HCT116 (cell line): ENCODE data around the gene LIN28A. TPM values are rescaled to one million over a fixed set of nuclear protein-coding genes. Genes with fewer than 3 reads are reported as not detected.

Experiments
- ATAC-seq: fragments of 200-7000 bp; cut with Tn5 transposase; 2 replicates; pipeline ENCODE4 v1.9.1; 2020; ENCODE audit warnings: mild to moderate bottlenecking, moderate library complexity
- BruUV-seq: library from RNA; stranded (reverse); fragments of 400-500 nt; replicated peaks from 2 replicates; lab custom pipeline; 2021; lab: Mats Ljungman, UMichigan
- CTCF ChIA-PET: fragments of 300-600 bp; sonication (Branson Sonifier 250); formaldehyde crosslinking; loops from one replicate; lab custom pipeline; 2021; ENCODE audit warnings: antibody characterized with exemption; lab: Charles Lee
- POLR2A ChIA-PET: fragments of 300-600, 350-600 bp; sonication (Branson Sonifier 250); formaldehyde crosslinking; loops from one replicate; lab custom pipeline; 2021; ENCODE audit warnings: antibody characterized with exemption; lab: Charles Lee
- RAD21 ChIA-PET, 2 experiments: fragments of 300-600 bp; sonication (Branson Sonifier 250); formaldehyde crosslinking; loops; one replicate each; lab custom pipeline; 2023; ENCODE audit warnings: low total read pairs in 2 of 2; ENCODE audit not compliant: uncharacterized antibody in 2 of 2, unreplicated experiment in 2 of 2, low non-redundant PET in 1 of 2; lab: Charles Lee
- DNase-seq: peaks from one replicate; pipeline ENCODE4 v3.0.0-alpha.2; 2010; ENCODE audit warnings: low read depth, low spot score
- H2AFZ ChIP-seq: fragments of 200-600 bp; shearing (Covaris generic), sonication (generic); 2 replicates; pipeline ENCODE4 v1.6.1; 2017; ENCODE audit warnings: low read depth, mixed run types, mixed read lengths, antibody characterized with exemption, low read length; ENCODE audit not compliant: poor library complexity, severe bottlenecking
- H3K27ac ChIP-seq: 2 replicates; pipeline ENCODE4 v1.5.1; 2012; ENCODE audit warnings: low read depth, low read length
- H3K27me3 ChIP-seq: fragments of 200-600 bp; sonication (generic); 2 replicates; pipeline ENCODE4 v1.6.1; 2016; ENCODE audit warnings: mixed run types, low read length, mixed read lengths; ENCODE audit not compliant: insufficient read depth
- H3K36me3 ChIP-seq, 2 experiments: fragments of 200-500 bp in 1 of 2; fragments of 200-600 bp in 1 of 2; sonication (Bioruptor generic) in 1 of 2; sonication (generic) in 1 of 2; 2 replicates each; pipeline versions ENCODE4 v1.5.1 to v1.6.1; 2014 to 2016; ENCODE audit warnings: low read length in 2 of 2, inconsistent platforms in 1 of 2, mixed read lengths in 1 of 2, mixed run types in 1 of 2; ENCODE audit not compliant: insufficient read depth in 2 of 2, control insufficient read depth in 1 of 2
- H3K4me1 ChIP-seq, 2 experiments: fragments of 200-600 bp in 1 of 2; sonication (generic) in 1 of 2; 2 replicates each; pipeline versions ENCODE4 v1.5.1 to v1.6.1; 2012 to 2017; ENCODE audit warnings: low read length in 2 of 2, inconsistent platforms in 1 of 2, mild to moderate bottlenecking in 1 of 2, mixed read lengths in 1 of 2, mixed run types in 1 of 2, moderate library complexity in 1 of 2; ENCODE audit not compliant: insufficient read depth in 2 of 2, control insufficient read depth in 1 of 2
- H3K4me2 ChIP-seq: fragments of 200-600 bp; sonication (generic); 2 replicates; pipeline ENCODE4 v1.6.1; 2017; ENCODE audit warnings: mixed run types, low read length, mixed read lengths
- H3K4me3 ChIP-seq, 2 experiments: fragments of 200-600 bp in 1 of 2; sonication (generic) in 1 of 2; replicated peaks in 1 of 2; 2 replicates each; pipeline ENCODE4 v1.5.1; 2011 to 2016; ENCODE audit warnings: low read length in 2 of 2, control low read depth in 1 of 2, low read depth in 1 of 2, mild to moderate bottlenecking in 1 of 2, mixed read lengths in 1 of 2, mixed run types in 1 of 2
- H3K79me2 ChIP-seq: fragments of 200-600 bp; sonication (generic); 2 replicates; pipeline ENCODE4 v1.6.1; 2017; ENCODE audit warnings: mild to moderate bottlenecking, mixed run types, low read length, moderate library complexity, mixed read lengths; ENCODE audit not compliant: insufficient read depth
- H3K9ac ChIP-seq: fragments of 200-600 bp; sonication (generic); 2 replicates; pipeline ENCODE4 v1.6.1; 2016; ENCODE audit warnings: low read length, mixed read lengths
- H3K9me2 ChIP-seq: fragments of 200-600 bp; sonication (generic), shearing (Covaris generic); 2 replicates; pipeline ENCODE4 v1.6.1; 2017; ENCODE audit warnings: mixed run types, mild to moderate bottlenecking, moderate library complexity; ENCODE audit not compliant: insufficient read depth
- H3K9me3 ChIP-seq, 2 experiments: fragments of 200-500 bp in 1 of 2; fragments of 200-600 bp in 1 of 2; sonication (Bioruptor generic) in 1 of 2; sonication (generic) in 1 of 2; 2 replicates each; pipeline ENCODE4 v1.6.1; 2014 to 2017; ENCODE audit warnings: low read length in 2 of 2, mixed read lengths in 2 of 2, inconsistent platforms in 1 of 2, low read depth in 1 of 2, mild to moderate bottlenecking in 1 of 2, mixed run types in 1 of 2, moderate library complexity in 1 of 2; ENCODE audit not compliant: control insufficient read depth in 1 of 2, insufficient read depth in 1 of 2
- H4K20me1 ChIP-seq: fragments of 200-600 bp; sonication (generic), shearing (Covaris generic); 2 replicates; pipeline ENCODE4 v1.6.1; 2017; ENCODE audit warnings: mixed run types, mild to moderate bottlenecking, moderate library complexity; ENCODE audit not compliant: insufficient read depth
- EGR1 ChIP-seq: IDR thresholded peaks from 2 replicates; pipeline ENCODE4 v1.6.1; 2012; ENCODE audit warnings: low read depth
- ELF1 ChIP-seq: IDR thresholded peaks from 2 replicates; pipeline ENCODE4 v1.6.1; 2012; ENCODE audit warnings: low read depth, borderline replicate concordance
- EZH2 ChIP-seq: fragments of 200-600 bp; sonication (generic); IDR thresholded peaks from 2 replicates; pipeline ENCODE4 v1.6.1; 2017; ENCODE audit warnings: antibody characterized with exemption, mixed run types
- EZH2phosphoT487 ChIP-seq: fragments of 200-600 bp; IDR thresholded peaks from 2 replicates; pipeline ENCODE4 v1.6.1; 2018; ENCODE audit warnings: antibody characterized with exemption, borderline replicate concordance
- FOSL1 ChIP-seq: IDR thresholded peaks from 2 replicates; pipeline ENCODE4 v1.6.1; 2012; ENCODE audit warnings: low read depth
- JUND ChIP-seq: IDR thresholded peaks from 2 replicates; pipeline ENCODE4 v1.6.1; 2012
- POLR2A ChIP-seq: IDR thresholded peaks from 2 replicates; pipeline ENCODE4 v1.7.0; 2011; ENCODE audit warnings: borderline replicate concordance; ENCODE audit not compliant: insufficient read depth, insufficient read length; ENCODE audit errors: extremely low read depth
- POLR2AphosphoS5 ChIP-seq: IDR thresholded peaks from 2 replicates; pipeline ENCODE4 v1.6.1; 2011; ENCODE audit warnings: mild to moderate bottlenecking, low read depth, low read length, moderate library complexity
- RAD21 ChIP-seq: IDR thresholded peaks from 2 replicates; pipeline ENCODE4 v1.6.1; 2012; ENCODE audit warnings: low read depth, mild to moderate bottlenecking
- ZNF274 ChIP-seq: fragments of 200-500 bp; sonication (Bioruptor generic); IDR thresholded peaks from 2 replicates; pipeline ENCODE4 v1.6.1; 2014; ENCODE audit warnings: mild to moderate bottlenecking, low read depth, low read length, inconsistent platforms
- intact Hi-C: fragments of 100-400 bp; cut with micrococcal nuclease; formaldehyde crosslinking; loops from 2 replicates; pipeline ENCODE4 v1.10.0; 2022
- total RNA-seq: library from RNA; stranded (reverse); gene quantifications from one replicate; pipeline ENCODE4 v1.2.1, GENCODE V29; 2021; ENCODE audit not compliant: unreplicated experiment
- TF ChIP-seq, protein P1 (sequence below): IDR thresholded peaks from 2 replicates; pipeline ENCODE4 v1.6.1; 2011; ENCODE audit warnings: mild to moderate bottlenecking, low read length, moderate library complexity; ENCODE audit not compliant: insufficient replicate concordance; ENCODE audit errors: extremely low read depth
- TF ChIP-seq, protein P2 (sequence below), 3 experiments: fragments of 200-600 bp in 1 of 3; sonication (generic) in 1 of 3; IDR thresholded peaks in 2 of 3; conservative IDR thresholded peaks in 1 of 3; 2 replicates each; pipeline ENCODE4 v1.5.1; 2012 to 2017; ENCODE audit warnings: low read depth in 2 of 3, low read length in 2 of 3, antibody characterized with exemption in 1 of 3, borderline replicate concordance in 1 of 3, control low read depth in 1 of 3, mild to moderate bottlenecking in 1 of 3, mixed read lengths in 1 of 3, mixed run types in 1 of 3, moderate library complexity in 1 of 3; ENCODE audit not compliant: insufficient read depth in 1 of 3

LIN28A gene
- total RNA-seq, 1 experiment from 2014 or later: 1.4 TPM

DNA sequence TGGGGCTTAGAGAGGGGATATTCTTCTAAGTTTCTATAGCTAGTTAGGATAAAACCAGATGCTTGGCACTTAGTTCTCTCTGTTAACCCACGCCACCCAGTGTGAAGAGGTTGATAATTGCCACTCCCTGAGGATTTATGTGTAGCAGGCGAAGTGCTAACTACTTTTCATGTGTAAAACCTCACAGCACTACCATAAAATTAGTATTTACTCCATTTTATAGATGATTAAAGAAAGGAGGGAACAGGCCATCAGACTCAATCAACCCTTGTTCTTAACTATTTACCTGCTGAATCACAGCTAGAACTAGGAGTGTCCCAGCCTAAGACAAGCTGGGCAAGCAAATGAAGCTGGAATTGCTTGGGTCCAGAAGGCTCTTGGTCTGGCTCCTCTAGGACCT lies 8.9 kb downstream of the LIN28A start:
- BruUV-seq: no TSS peak
- ChIA-PET POLR2A (no interaction called here), CTCF (interaction anchor here (1.2 kb wide), 1 partner anchor 133 kb away, joined by 4 read pairs; no protein-coding TSS in a partner anchor), RAD21 (no interaction called here)
- intact Hi-C loops: no loop called here
- TF ChIP-seq, protein P1, sequence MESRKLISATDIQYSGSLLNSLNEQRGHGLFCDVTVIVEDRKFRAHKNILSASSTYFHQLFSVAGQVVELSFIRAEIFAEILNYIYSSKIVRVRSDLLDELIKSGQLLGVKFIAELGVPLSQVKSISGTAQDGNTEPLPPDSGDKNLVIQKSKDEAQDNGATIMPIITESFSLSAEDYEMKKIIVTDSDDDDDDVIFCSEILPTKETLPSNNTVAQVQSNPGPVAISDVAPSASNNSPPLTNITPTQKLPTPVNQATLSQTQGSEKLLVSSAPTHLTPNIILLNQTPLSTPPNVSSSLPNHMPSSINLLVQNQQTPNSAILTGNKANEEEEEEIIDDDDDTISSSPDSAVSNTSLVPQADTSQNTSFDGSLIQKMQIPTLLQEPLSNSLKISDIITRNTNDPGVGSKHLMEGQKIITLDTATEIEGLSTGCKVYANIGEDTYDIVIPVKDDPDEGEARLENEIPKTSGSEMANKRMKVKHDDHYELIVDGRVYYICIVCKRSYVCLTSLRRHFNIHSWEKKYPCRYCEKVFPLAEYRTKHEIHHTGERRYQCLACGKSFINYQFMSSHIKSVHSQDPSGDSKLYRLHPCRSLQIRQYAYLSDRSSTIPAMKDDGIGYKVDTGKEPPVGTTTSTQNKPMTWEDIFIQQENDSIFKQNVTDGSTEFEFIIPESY: no peak
- TF ChIP-seq EGR1 (no peak), FOSL1 (no peak), EZH2 (no peak), JUND (no peak), ZNF274 (no peak), POLR2AphosphoS5 (no peak), POLR2A (no peak)
- ATAC-seq (no peak), DNase-seq (no peak)
- Histone ChIP-seq H3K79me2 (no peaks in the 10 kb centered on the region), H3K9ac (no peak overlapping the region), H3K4me3 (no peak overlapping the region), H3K27me3 (no peaks in the 10 kb centered on the region; the same call in 1 of the 2 replicates), H3K9me2 (no peaks in the 10 kb centered on the region), H3K4me2 (no peak overlapping the region), H3K36me3 (no peaks in the 10 kb centered on the region), H2AFZ (no peak overlapping the region), H3K27ac (no peak overlapping the region), H4K20me1 (no peaks in the 10 kb centered on the region), H3K4me1 (peaks cover 0 to 19% of the 10 kb centered on the region in 2 experiments; a peak in 2 of 4 replicates), H3K9me3 (no peaks in the 10 kb centered on the region)

DNA sequence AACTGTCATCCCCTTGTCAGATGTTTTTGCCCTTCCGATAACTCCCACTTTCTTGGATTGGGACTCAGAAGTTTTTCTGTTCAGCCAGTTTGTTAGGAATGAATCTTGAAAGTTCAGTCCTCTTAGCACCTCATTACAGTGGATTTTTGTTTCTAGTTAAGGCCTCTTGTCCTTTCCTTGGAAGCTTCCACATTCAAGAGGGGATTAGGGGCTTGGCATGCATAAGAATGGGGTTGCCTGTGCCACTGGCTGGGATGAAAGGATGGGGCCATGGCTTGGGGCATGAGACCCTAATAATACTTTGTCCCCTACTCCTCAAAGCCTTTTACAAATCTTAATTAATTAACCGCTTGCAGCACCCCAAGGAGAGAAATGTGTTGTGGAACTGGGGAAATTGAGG lies 19.1 kb downstream of the LIN28A start:
- intact Hi-C loops: no loop called here
- ChIA-PET RAD21 (no interaction called here), POLR2A (no interaction called here), CTCF (interaction anchor here (0.6 to 3.1 kb wide), 2 partner anchors 12 to 154 kb away, joined by 5 to 18 read pairs; no protein-coding TSS in a partner anchor)
- Histone ChIP-seq H3K27me3 (no peaks in the 10 kb centered on the region), H3K27ac (no peak overlapping the region), H3K79me2 (peaks cover 17% of the 10 kb centered on the region), H3K4me1 (peaks cover 13 to 16% of the 10 kb centered on the region in 2 experiments; a peak in 3 of 4 replicates), H3K36me3 (no peaks in the 10 kb centered on the region; a peak in 1 of 4 replicates), H3K9me3 (no peaks in the 10 kb centered on the region), H4K20me1 (no peaks in the 10 kb centered on the region), H2AFZ (no peak overlapping the region), H3K4me2 (no peak overlapping the region), H3K9me2 (no peaks in the 10 kb centered on the region), H3K4me3 (no peak overlapping the region), H3K9ac (no peak overlapping the region)
- BruUV-seq: no TSS peak
- ATAC-seq: no peak
- DNase-seq: no peak
- TF ChIP-seq, protein P1: no peak
- TF ChIP-seq ELF1 (no peak), EZH2phosphoT487 (no peak), ZNF274 (no peak), RAD21 (no peak)
- TF ChIP-seq, protein P2, sequence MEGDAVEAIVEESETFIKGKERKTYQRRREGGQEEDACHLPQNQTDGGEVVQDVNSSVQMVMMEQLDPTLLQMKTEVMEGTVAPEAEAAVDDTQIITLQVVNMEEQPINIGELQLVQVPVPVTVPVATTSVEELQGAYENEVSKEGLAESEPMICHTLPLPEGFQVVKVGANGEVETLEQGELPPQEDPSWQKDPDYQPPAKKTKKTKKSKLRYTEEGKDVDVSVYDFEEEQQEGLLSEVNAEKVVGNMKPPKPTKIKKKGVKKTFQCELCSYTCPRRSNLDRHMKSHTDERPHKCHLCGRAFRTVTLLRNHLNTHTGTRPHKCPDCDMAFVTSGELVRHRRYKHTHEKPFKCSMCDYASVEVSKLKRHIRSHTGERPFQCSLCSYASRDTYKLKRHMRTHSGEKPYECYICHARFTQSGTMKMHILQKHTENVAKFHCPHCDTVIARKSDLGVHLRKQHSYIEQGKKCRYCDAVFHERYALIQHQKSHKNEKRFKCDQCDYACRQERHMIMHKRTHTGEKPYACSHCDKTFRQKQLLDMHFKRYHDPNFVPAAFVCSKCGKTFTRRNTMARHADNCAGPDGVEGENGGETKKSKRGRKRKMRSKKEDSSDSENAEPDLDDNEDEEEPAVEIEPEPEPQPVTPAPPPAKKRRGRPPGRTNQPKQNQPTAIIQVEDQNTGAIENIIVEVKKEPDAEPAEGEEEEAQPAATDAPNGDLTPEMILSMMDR (IDR thresholded peaks at IDR 0.05 in 2 of 3, conservative IDR thresholded peaks at IDR 0.05 in 1 of 3; ENCODE audit: borderline replicate concordance in 1 of 3, insufficient read depth in 1 of 3, low read depth in 2 of 3, low read length in 2 of 3): no peak
